HFFc6 (cell line): ENCODE data around the gene PPM1M. TPM values are rescaled to one million over a fixed set of nuclear protein-coding genes. Genes with fewer than 3 reads are reported as not detected.

Experiments used
- DNase-seq: peaks from one replicate; pipeline ENCODE4 v3.0.0-alpha.2; 2018
- H3K27ac Mint-ChIP-seq: 2 replicates; pipeline ENCODE4 v1.8.0; 2020; ENCODE audit warnings: mild to moderate bottlenecking, mixed read lengths
- H3K27me3 Mint-ChIP-seq: 2 replicates; pipeline ENCODE4 v1.8.0; 2021; ENCODE audit warnings: mild to moderate bottlenecking, moderate library complexity, mixed read lengths; ENCODE audit not compliant: insufficient read depth
- H3K36me3 Mint-ChIP-seq: 2 replicates; pipeline ENCODE4 v1.8.0; 2021; ENCODE audit warnings: low read depth, mixed read lengths
- H3K4me1 Mint-ChIP-seq: 2 replicates; pipeline ENCODE4 v1.8.0; 2020; ENCODE audit warnings: low read depth, mixed read lengths
- H3K4me3 Mint-ChIP-seq: 2 replicates; pipeline ENCODE4 v1.8.0; 2020; ENCODE audit warnings: mild to moderate bottlenecking, moderate library complexity, mixed read lengths
- H3K9me3 Mint-ChIP-seq: 2 replicates; pipeline ENCODE4 v1.8.0; 2020; ENCODE audit warnings: mild to moderate bottlenecking, mixed read lengths
- CTCF ChIP-seq: fragments of 200-600 bp; sonication (generic); IDR thresholded peaks from 2 replicates; pipeline ENCODE4 v1.5.0; 2021; ENCODE audit warnings: antibody characterized with exemption, mild to moderate bottlenecking
- total RNA-seq, 6 experiments: library from RNA; stranded (reverse); fragmentation: NEBNext Ultra II Directional; extraction: Animal tissue kit (Norgen Biotek cat#: 25700); gene quantifications; 2 replicates in 1 of 6; 3 replicates in 5 of 6; pipeline ENCODE4 v1.2.3, GENCODE V29; 2021

The PPM1M gene
- total RNA-seq, 6 experiments from 2014 or later: 20.8 to 23.4 (median 20.9) TPM

DNA sequence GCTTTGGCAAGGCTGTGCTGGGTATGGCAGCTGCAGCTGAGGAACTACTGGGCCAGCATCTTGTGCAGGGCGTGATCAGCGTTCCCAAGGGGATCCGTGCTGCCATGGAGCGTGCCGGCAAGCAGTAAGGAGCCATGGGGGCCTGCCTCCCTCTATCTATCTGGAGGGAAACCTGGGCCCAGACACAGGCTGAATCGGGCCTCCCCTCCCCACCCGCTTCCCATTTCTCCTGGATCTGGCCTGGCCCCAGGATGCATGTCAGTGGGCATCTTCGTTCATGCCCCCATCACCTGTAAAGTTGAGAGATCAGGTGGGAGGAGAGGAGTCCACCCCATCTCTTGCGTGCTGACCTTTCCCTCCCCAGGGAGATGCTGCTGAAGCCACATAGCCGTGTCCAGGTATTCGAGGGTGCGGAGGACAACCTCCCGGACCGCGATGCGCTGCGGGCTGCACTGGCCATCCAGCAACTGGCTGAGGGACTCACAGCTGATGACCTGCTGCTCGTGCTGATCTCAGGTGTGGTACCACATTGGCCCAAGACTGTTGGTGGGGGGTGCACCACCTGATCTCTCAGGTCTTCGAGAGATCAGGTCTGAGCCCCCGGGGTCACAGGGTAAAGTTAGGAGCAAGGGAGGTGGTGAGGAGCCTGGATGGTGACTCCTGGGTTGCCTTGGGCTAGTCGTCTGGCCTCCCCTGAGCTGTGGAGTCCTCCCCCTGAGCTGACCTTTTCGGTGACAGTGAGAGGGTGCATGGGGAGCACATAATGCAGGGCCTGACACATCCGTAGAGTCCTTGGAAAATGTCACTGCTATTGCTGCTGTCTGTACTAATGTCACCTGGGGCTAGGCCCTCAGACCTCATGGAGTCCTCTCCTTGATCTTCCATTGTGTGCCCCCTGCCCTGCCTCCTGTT, 45.3 kb downstream of the PPM1M start:
- Mint-ChIP-seq H3K4me1 (peaks cover 21% of the 10 kb centered on the region), H3K9me3 (no peaks in the 10 kb centered on the region), H3K27me3 (peaks cover 4% of the 10 kb centered on the region), H3K27ac (no peak overlapping the region), H3K36me3 (peaks cover 6% of the 10 kb centered on the region), H3K4me3 (no peak overlapping the region)
- TF ChIP-seq CTCF: no peak
- no peak for DNase-seq

- H3K27ac Mint-ChIP-seq: no peak overlapping the region
- DNase-seq: no peak
- no peaks in the 10 kb centered on the region for H3K9me3 Mint-ChIP-seq
- H3K4me1 Mint-ChIP-seq: peaks cover 19% of the 10 kb centered on the region
- peak; percentile 78 for TF ChIP-seq CTCF
- peaks cover 5% of the 10 kb centered on the region for H3K36me3 Mint-ChIP-seq
- no peak overlapping the region for H3K4me3 Mint-ChIP-seq
- peaks cover 4% of the 10 kb centered on the region for H3K27me3 Mint-ChIP-seq
These were observed 46.1 kb downstream of the PPM1M start for GRCh38 chr3:52291508-52292181.

- peaks cover 14% of the 10 kb centered on the region for H3K4me1 Mint-ChIP-seq
- no peaks in the 10 kb centered on the region for H3K36me3 Mint-ChIP-seq
- H3K27me3 Mint-ChIP-seq: peaks cover 4% of the 10 kb centered on the region
- no peaks in the 10 kb centered on the region for H3K9me3 Mint-ChIP-seq
- H3K27ac Mint-ChIP-seq: no peak overlapping the region
- no peak overlapping the region for H3K4me3 Mint-ChIP-seq
- no peak for TF ChIP-seq CTCF
- DNase-seq: no peak
These were observed 46.9 kb downstream of the PPM1M start for GRCh38 chr3:52292247-52293065.

DNA sequence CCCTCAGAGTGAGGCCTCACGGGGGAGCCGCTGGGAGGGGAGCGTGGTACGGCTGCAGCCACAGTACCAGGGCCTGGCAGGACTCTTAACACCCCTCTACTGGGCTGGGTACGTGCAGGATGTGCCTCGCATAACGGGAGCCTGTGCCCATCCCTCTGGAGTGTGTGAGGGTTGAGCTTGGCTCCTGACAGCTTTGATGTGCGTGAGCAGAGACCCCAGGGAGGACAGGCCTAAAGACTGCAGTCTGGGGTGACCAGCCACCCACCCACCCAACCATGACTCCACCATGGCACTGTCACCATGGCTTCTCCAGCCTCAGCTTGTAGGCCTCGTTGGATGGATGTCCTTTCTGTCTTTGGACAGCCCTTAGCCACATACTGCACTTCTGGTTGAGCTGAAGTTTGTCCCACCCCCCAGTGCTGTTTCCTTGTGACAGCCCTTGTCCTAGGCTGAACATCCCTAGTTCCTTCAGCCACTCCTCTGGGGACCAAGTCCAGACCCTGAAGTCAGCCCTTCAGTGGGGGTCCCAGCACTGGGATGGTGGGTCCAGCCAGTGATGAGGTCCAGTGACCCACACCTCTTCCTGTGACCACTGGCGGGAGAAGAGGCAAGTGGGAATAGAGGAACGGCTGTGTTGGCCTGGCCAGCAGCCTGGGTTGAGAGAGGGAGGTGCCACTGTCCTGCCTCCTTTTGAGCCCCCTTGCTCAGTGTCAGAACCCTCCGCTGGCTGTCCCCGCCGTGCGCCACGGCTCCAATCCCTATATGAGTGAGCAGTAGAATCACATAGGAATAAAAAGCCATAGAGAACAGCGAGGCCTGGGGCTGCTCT, 48.1 kb downstream of the PPM1M start:
- Mint-ChIP-seq H3K4me1 (peaks cover 11% of the 10 kb centered on the region), H3K36me3 (no peaks in the 10 kb centered on the region), H3K9me3 (no peaks in the 10 kb centered on the region), H3K4me3 (no peak overlapping the region), H3K27ac (no peak overlapping the region), H3K27me3 (peaks cover 1% of the 10 kb centered on the region; the same call in 1 of the 2 replicates)
- no peak for TF ChIP-seq CTCF
- no peak for DNase-seq
